Measurements from ENCODE around the gene TM9SF1.
A peak's percentile ranks its signal among the peaks of the same experiment; 100 is the strongest.
"Not testable (repeated sequence)": the region's sequence is repeated elsewhere in the genome, so short reads cannot be mapped to it uniquely, and the experiment has no call there.

Gene TM9SF1

GRCh38 chr14:24224618-24225071, 29.4 kb upstream of the TM9SF1 start:
- DNase-seq (ENCODE audit: low spot score) = peak; percentile 26

- DNase-seq (ENCODE audit: low spot score) = not testable (repeated sequence)
Measured at GRCh38 chr14:24222987-24223386, 27.7 kb upstream of the TM9SF1 start.

DNA sequence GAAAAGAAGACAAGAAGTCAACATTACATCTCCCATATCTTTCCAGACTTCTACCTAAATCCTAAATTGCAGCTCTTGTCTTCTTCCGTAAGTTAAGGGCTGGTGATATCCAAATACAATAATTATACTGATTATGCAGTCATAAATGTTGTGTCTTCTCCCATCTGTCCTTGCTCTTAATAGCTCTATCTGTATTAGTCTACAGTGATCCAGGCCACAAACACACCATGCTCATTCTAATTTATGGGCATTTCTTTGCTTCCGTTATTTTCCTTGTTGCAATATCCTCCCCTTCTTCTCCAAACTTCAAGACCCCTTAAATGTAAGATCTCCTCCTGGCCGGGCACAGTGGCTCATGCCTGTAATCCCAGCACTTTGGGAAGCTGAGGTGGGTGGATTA, 24.3 kb upstream of the TM9SF1 start:
- no peak for DNase-seq (ENCODE audit: low spot score)

DNA sequence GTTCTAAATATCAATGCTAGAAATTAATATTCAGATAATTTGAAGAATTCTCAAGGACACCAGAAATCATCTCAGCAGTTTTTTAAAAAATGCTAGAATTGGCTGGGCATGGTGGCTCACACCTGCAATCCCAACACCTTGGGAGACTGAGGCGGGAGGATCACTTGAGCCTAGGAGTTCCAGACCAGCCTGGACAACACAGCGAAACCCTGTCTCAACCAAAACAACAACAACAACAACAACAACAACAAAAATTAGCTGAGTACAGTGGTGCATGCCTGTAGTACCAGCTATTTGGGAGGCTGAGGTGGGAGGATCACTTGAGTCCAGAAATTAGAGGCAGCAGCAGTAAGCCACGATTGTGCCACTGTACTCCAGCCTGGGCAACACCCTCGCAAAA, 23.8 kb upstream of the TM9SF1 start:
- DNase-seq (ENCODE audit: low spot score) = no peak

DNA sequence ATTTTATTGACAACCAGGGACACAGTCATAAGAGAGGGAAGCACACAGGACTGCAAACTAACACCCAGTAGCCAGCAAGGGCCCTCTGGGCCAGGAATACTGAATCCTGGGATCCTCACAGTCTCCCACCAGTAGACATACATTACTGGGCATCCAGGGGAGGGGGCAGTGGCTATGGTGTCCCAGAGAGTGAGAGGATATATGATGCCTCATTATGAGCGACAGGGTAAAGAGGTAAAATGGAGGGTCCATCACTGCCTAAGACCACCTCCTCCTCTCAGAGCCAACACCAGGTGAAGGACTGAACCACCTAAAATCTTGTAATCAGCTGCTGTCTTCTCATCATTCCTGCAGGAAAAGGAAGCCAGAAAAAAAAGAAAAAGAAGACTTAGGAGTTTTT, 21.6 kb upstream of the TM9SF1 start:
- DNase-seq (ENCODE audit: low spot score) = not testable (repeated sequence)

GRCh38 chr14:24216345-24216699, 21.1 kb upstream of the TM9SF1 start:
- no peak for DNase-seq (ENCODE audit: low spot score)

DNA sequence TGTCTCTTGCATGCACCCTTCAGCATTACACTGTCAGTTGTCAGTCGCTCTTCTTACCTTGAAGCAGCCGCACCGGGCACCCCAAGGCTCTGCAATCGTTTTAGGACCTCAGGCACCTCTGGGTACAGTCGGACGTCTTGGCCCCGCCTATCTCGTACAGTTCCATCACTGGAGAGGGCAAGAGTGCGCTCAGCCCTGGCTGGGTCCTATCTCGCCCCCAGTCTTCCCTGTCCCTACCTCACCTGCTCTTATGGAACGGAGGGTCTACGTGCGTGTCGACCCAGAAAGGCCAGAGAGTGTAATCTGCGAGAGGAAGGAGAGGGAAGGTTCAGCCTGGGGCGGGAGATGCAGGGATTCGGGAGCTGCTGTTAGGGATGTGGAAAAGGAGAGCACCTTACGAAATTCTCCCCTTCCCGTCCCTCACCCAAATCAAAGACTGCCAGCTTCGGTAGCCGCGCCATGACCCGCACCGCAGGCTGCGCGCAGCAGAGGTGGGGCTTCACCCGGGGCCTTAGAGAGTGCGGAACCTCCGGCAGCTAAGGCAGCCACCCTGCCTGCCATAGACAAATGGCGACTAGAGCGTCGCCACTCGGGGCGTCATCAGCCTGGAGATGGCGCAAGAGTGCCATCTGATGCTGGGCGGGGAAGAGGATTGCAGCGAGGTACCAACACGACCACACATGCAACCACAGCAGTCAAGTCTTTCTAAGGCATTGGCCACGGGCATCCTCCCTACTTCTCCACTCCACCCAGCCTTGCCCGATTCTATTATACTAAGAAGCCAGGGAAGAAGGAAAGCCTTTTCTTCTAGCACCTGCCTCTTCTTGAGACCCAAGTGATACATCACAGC, 20.5 kb upstream of the TM9SF1 start, which contains the start of gene MDP1:
TSS of gene MDP1 (minus strand) at position 572 of the 850 bp plus-strand sequence. CDS start at position 461, 111 bp downstream.
- peak; percentile 92 for DNase-seq (ENCODE audit: low spot score)

- no peak for DNase-seq (ENCODE audit: low spot score)
Measured at GRCh38 chr14:24213866-24214662, 18.8 kb upstream of the TM9SF1 start.

DNA sequence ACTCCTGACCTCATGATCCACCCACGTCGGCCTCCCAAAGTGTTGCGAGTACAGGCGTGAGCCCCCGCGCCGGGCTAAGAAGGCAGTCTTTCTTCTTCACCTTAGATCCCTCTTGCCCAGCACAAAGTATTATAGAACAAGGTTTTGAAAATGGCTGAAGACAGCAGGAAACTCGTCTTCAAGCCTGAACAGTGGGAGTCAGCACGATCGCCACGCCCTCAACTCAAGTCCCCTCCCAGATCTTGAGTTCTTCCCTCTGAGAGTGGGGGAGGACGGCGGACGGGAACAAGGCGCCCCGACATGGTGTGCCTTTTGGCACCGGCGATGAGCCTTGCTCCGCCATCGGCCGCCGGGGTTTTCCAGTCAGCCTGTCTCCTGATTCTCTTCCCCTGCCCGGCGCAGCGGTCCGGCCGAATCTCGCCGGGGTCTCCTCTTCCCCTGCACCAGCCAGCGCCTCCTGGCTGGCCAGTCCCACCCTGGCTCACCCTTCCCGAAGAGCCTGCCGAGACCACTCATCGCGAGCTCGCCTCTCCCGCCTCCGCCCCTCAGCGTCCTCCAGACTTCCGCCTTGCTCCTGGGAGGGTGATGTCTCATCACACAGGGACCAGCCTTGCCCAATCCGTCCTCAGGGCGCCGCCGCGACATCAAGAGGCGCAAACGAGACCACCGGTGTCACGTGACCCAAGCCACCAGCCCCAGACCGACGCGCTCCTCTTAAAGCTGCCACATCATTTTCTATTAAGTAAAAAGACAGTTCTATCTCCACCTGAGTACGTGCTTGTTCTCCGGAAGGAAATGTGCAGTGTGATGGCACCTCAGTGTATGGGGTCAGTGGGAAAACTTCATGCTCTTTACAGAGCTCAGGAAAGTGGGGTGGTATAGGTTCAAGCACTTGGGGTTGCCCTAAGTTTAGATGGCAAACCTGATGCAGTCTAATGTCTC, 18.0 kb upstream of the TM9SF1 start, which contains the start of gene CHMP4A:
TSS of gene CHMP4A (minus strand) at position 565 of the 942 bp plus-strand sequence. CDS start at position 516, 49 bp downstream.
- DNase-seq (ENCODE audit: low spot score) = peak; percentile 99

- no peak for DNase-seq (ENCODE audit: low spot score)
Measured at GRCh38 chr14:24211311-24211710, 16.1 kb upstream of the TM9SF1 start.

DNA sequence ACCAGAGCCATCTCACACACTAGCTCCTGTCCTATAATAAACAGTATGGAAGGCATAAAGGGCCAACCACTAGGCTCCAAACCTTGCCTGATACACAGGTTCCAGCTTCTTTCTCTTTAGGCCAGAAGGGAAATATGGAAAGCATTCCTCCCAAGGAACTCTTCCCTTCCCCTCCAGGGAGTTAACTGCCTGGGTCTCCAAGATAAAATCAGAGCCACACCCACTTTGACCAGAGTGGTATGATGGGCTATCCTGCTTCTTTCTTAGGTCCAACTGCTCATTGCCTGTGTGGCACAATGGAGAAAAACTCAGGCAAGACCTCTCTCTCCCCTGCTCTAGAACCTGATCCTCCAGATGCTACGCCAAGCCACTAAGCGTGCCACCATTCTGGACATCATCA, 12.4 kb upstream of the TM9SF1 start:
- no peak for DNase-seq (ENCODE audit: low spot score)

DNA sequence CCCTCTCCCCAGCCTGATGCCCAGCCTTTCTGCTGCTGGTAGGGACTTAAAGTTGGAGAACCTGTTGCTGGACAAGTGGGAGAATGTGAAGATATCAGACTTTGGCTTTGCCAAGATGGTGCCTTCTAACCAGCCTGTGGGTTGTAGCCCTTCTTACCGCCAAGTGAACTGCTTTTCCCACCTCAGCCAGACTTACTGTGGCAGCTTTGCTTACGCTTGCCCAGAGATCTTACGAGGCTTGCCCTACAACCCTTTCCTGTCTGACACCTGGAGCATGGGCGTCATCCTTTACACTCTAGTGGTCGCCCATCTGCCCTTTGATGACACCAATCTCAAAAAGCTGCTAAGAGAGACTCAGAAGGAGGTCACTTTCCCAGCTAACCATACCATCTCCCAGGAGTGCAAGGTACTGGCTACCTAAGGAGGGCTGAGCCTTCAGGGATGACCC, 11.9 kb upstream of the TM9SF1 start:
- no peak for DNase-seq (ENCODE audit: low spot score)

GRCh38 chr14:24206260-24207103, 11.2 kb upstream of the TM9SF1 start:
- DNase-seq (ENCODE audit: low spot score) = no peak

DNA sequence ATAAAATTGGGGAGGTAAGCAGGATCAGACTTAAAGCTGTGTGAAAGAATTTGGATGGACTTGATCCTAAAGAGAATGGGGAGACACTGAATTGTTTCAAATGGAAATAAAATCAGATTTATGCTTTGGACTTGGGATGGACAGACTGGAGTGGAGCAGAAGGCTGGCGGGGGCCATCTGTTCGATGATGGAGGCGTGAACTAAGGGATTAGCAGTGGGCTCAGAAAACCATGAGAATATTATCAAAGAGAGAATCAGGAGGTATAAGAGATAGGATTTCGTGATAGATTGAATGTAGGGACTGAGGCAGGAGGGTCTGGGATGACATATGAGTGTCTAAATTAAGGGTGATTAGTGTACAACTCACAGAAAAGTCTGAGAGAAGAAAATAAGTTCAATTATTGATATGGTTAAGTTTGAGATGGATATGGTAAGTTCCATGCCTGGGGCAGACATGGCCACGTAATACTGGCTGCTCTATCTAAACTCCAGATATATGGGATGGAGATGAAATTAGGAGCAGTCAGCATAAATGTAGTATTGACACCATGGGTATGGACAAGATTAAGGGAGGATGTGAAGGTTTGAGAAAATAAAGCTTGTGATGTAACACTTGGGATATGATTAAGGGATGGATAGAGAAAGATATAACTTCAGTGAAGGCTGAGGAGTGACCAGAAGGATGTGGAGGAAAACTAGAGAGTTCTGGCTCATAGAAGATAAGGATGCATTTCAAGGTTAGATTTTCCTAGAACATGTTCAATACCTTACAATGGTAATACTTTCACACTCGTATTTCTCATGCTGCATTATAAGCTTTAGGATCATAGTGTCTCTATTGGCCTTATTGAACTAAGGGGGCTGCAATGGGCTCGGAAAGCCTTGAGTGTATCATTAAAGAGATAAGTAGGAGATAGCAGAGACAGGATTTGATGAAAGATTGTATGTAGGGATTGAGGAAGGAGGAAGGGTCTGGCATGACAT, 9.2 kb upstream of the TM9SF1 start:
- DNase-seq (ENCODE audit: low spot score) = no peak

GRCh38 chr14:24203249-24203886, 8.1 kb upstream of the TM9SF1 start:
- DNase-seq (ENCODE audit: low spot score) = not testable (repeated sequence)

GRCh38 chr14:24202538-24202937, 7.3 kb upstream of the TM9SF1 start:
- DNase-seq (ENCODE audit: low spot score) = not testable (repeated sequence)

DNA sequence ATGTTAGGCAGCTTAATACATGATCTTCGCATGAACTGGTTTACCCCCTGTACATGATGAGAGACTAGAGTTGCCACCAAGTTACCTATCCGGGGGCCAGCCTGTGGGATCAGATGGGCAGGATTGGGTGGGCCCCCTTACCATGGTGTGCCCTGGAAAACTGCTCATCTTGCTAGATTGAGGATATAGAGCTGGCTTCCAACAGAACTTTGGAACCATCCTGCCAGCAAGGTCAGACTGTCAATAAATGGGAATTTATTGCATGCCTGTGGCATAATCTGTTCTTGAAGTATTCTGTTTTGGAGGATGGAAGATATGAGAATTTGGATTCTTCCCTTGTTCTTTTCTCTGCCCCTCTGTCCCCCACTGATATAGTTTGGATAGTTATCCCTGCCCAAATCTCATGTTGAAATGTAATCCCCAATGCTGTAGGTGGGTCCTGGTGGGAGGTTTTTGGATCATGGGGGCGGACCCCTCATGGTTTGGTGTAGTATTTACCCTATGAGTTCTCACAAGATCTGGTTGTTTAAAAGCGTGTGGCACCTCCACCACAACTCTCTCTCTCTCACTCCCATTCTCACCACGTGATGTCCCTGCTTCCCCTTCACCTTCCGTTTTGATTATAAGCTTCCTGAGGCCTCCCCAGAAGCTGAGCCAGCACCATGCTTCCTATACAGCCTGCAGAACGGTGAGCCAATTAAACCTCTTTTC, 3.7 kb upstream of the TM9SF1 start:
- no peak for DNase-seq (ENCODE audit: low spot score)

DNA sequence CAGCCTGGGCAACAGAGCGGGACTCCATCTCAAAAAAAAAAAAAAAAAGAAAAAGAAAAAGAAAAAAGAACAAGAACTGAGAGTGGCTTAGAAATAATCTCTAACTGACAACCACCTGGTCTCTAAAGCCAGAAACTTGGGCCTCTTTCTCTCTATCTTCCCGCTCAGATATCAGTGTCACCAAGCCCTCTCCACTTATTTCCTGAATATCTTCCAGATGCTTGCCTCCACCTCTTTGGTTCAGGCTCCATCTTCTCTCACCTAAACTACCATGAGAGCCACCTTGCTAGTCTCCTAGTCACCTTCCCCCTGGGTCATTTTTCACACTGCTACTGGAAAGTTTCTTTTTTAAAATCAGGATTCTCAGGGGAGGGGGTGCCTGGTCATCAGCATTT, 1.8 kb upstream of the TM9SF1 start:
- no peak for DNase-seq (ENCODE audit: low spot score)

Data from hepatic stellate cell (primary cell).